Smooth muscle cell of bladder (primary cell): ENCODE data around the gene BLNK. TPM values are rescaled to one million over a fixed set of nuclear protein-coding genes. Genes with fewer than 3 reads are reported as not detected.

ENCODE experiments used
- total RNA-seq: library from RNA; depleted of rRNA; stranded (reverse); fragments of >200 nt; gene quantifications from 2 replicates; pipeline ENCODE4 v1.2.3, GENCODE V29; 2014

BLNK gene
- total RNA-seq, result 0.09 and 0.28 TPM in 2 replicates

GRCh38 chr10:96271016-96271815 lies at the start of gene BLNK:
Gene BLNK, minus strand, starts transcription at chr10:96271569. Its CDS starts 171 bp downstream, at chr10:96271398.

GRCh38 chr10:96304230-96304629 lies 32.9 kb upstream of the BLNK start, which contains the start of gene DNTT:
Gene DNTT, plus strand, starts transcription at chr10:96304434. Its CDS starts 64 bp downstream, at chr10:96304498.

Other genes starting within 250 kb of the BLNK start
- 4.0 and 4.8 TPM in 2 replicates for gene CCNJ, start 228.0 kb downstream of the BLNK start, total RNA-seq
- gene ZNF518A, start 141.3 kb downstream of the BLNK start, total RNA-seq, result 10.2 and 13.2 TPM in 2 replicates
- not detected in 2 replicates for gene DNTT, start 32.9 kb upstream of the BLNK start, total RNA-seq
- gene OPALIN, start 87.4 kb upstream of the BLNK start, total RNA-seq, result not detected in 2 replicates
- under 0.01 and 0.09 TPM in 2 replicates for gene TLL2, start 242.4 kb upstream of the BLNK start, total RNA-seq